ENCODE data around the gene NLGN1. TPM values are rescaled to one million over a fixed set of nuclear protein-coding genes. Genes with fewer than 3 reads are reported as not detected.

NLGN1 gene
- total and polyA plus RNA-seq, 2 experiments from 2014 or later: 14.3 to 20.1 TPM

DNA sequence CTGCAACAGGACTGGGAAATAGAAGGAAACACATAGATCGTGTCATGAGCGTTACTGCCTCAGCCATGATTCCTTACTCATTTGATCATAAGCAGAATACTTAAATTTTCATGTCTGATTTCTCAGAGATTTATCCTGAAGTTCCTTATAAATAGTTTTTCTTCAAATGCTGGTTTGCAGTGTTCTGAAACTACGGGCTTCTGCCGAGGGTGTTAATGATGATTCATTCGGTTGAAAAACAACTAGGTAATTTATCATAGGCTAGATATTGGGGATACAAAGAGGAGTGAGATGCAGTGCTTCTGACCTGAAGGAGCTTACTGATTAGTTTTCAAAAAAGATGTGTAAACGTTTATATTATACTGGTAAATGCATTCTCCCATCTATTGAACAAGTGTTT lies 428.9 kb downstream of the NLGN1 start:
- Histone ChIP-seq H3K4me1 (ENCODE audit: insufficient read depth) (peaks cover 21% of the 10 kb centered on the region), H3K79me2 (ENCODE audit: insufficient read depth) (no peaks in the 10 kb centered on the region), H3K9ac (no peak overlapping the region), H3K4me3 (no peak overlapping the region), H3K9me2 (ENCODE audit: insufficient read depth) (no peaks in the 10 kb centered on the region), H3K9me3 (ENCODE audit: low read depth) (no peaks in the 10 kb centered on the region), H3K36me3 (ENCODE audit: low read depth) (no peaks in the 10 kb centered on the region), H3K27me3 (replicated peaks; ENCODE audit: insufficient read depth) (no peaks in the 10 kb centered on the region), H3K4me2 (ENCODE audit: unreplicated experiment) (no peak overlapping the region), H3F3A (ENCODE audit: insufficient read depth) (peaks cover 5% of the 10 kb centered on the region; the same call in 1 of the 2 replicates), H3K27ac (no peak overlapping the region), H4K20me1 (ENCODE audit: insufficient read depth) (no peaks in the 10 kb centered on the region), H2AFZ (no peak overlapping the region)
- in situ Hi-C loops (cut with MboI): no loop called here
- 70 to 74% methylated on average over 6 of the region's 6 CpGs for WGBS, 2 experiments (ENCODE audit: low coverage in 1 of 2, low lambda C conversion rate in 2 of 2, missing lambda C conversion rate in 2 of 2)
- no peak for DNase-seq
- TF ChIP-seq EZH2 (IDR thresholded peaks at IDR 0.05; ENCODE audit: insufficient read depth, poor library complexity, severe bottlenecking): no peak
- TF ChIP-seq EZH2phosphoT487 (IDR thresholded peaks at IDR 0.05; ENCODE audit: insufficient read depth, low read depth): no peak

GRCh38 chr3:173826901-173827609 lies 429.5 kb downstream of the NLGN1 start:
- Histone ChIP-seq H3K9me3 (ENCODE audit: low read depth) (no peaks in the 10 kb centered on the region), H2AFZ (no peak overlapping the region), H3K9ac (no peak overlapping the region), H3K27me3 (replicated peaks; ENCODE audit: insufficient read depth) (no peaks in the 10 kb centered on the region), H3K9me2 (ENCODE audit: insufficient read depth) (no peaks in the 10 kb centered on the region), H3K4me2 (ENCODE audit: unreplicated experiment) (no peak overlapping the region), H3K36me3 (ENCODE audit: low read depth) (no peaks in the 10 kb centered on the region), H3K27ac (no peak overlapping the region), H3K4me3 (no peak overlapping the region), H4K20me1 (ENCODE audit: insufficient read depth) (no peaks in the 10 kb centered on the region), H3F3A (ENCODE audit: insufficient read depth) (peaks cover 5% of the 10 kb centered on the region; the same call in 1 of the 2 replicates), H3K4me1 (ENCODE audit: insufficient read depth) (peaks cover 21% of the 10 kb centered on the region), H3K79me2 (ENCODE audit: insufficient read depth) (no peaks in the 10 kb centered on the region)
- peak; percentile 49 for DNase-seq
- in situ Hi-C loops (cut with MboI): no loop called here
- no peak for TF ChIP-seq EZH2phosphoT487 (IDR thresholded peaks at IDR 0.05; ENCODE audit: insufficient read depth, low read depth)
- no peak for TF ChIP-seq EZH2 (IDR thresholded peaks at IDR 0.05; ENCODE audit: insufficient read depth, poor library complexity, severe bottlenecking)
- WGBS, 2 experiments (ENCODE audit: low coverage in 1 of 2, low lambda C conversion rate in 2 of 2, missing lambda C conversion rate in 2 of 2): 28 to 33% methylated on average over 2 of the region's 3 CpGs

DNA sequence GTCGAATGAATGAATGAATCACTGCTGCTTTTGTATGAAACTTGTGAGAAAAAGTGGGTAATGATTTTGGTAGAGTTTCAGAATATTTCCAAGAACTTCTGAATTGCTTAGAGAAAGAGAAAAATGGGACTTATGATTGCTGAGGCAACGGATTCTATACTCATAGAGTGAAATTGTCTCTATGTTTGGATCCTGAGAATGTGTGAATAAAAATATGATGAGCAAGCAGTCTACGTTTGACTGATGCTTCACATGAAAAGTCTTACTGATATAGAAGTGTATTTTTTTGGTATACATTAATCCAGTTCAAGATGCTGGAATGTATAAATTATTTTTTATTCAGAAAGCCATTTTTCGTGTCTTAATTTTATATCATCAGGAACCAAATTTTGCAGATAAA lies 441.1 kb downstream of the NLGN1 start:
- Histone ChIP-seq H3K9ac (no peak overlapping the region), H3K27ac (no peak overlapping the region), H3K9me3 (ENCODE audit: low read depth) (no peaks in the 10 kb centered on the region), H3K79me2 (ENCODE audit: insufficient read depth) (no peaks in the 10 kb centered on the region), H2AFZ (no peak overlapping the region), H3K36me3 (ENCODE audit: low read depth) (no peaks in the 10 kb centered on the region), H3K4me2 (ENCODE audit: unreplicated experiment) (no peak overlapping the region), H4K20me1 (ENCODE audit: insufficient read depth) (no peaks in the 10 kb centered on the region), H3K4me1 (ENCODE audit: insufficient read depth) (no peaks in the 10 kb centered on the region), H3F3A (ENCODE audit: insufficient read depth) (no peaks in the 10 kb centered on the region), H3K27me3 (replicated peaks; ENCODE audit: insufficient read depth) (no peaks in the 10 kb centered on the region), H3K9me2 (ENCODE audit: insufficient read depth) (no peaks in the 10 kb centered on the region), H3K4me3 (no peak overlapping the region)
- in situ Hi-C loops (cut with MboI): no loop called here
- WGBS, 2 experiments (ENCODE audit: low coverage in 1 of 2, low lambda C conversion rate in 2 of 2, missing lambda C conversion rate in 2 of 2): 77 to 80% methylated on average over 4 of the region's 4 CpGs
- DNase-seq: no peak
- no peak for TF ChIP-seq EZH2phosphoT487 (IDR thresholded peaks at IDR 0.05; ENCODE audit: insufficient read depth, low read depth)
- no peak for TF ChIP-seq EZH2 (IDR thresholded peaks at IDR 0.05; ENCODE audit: insufficient read depth, poor library complexity, severe bottlenecking)

DNA sequence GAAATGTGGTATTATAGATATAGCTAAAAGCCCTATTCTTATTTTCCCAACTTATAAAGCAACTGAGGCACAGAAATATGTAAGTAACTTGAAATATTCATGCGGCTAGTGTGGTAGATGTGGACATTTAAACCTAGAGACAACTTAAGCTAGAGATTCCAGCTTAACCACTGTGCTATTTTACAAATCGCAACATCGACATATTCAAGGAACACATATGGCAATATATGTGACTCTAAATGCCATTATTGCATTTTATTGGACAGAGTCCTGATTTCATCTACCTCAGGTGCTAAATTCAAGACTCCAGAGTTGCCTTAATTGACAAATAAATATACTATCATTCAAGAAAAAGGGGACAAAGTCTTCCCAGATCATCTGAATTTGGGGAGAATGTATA lies 442.3 kb downstream of the NLGN1 start:
- Histone ChIP-seq H3K9me2 (ENCODE audit: insufficient read depth) (no peaks in the 10 kb centered on the region), H3K4me2 (ENCODE audit: unreplicated experiment) (no peak overlapping the region), H3K4me1 (ENCODE audit: insufficient read depth) (no peaks in the 10 kb centered on the region), H3K4me3 (no peak overlapping the region), H3F3A (ENCODE audit: insufficient read depth) (no peaks in the 10 kb centered on the region), H3K9me3 (ENCODE audit: low read depth) (no peaks in the 10 kb centered on the region), H3K9ac (no peak overlapping the region), H3K27ac (no peak overlapping the region), H3K36me3 (ENCODE audit: low read depth) (no peaks in the 10 kb centered on the region), H2AFZ (no peak overlapping the region), H3K79me2 (ENCODE audit: insufficient read depth) (no peaks in the 10 kb centered on the region), H3K27me3 (replicated peaks; ENCODE audit: insufficient read depth) (no peaks in the 10 kb centered on the region), H4K20me1 (ENCODE audit: insufficient read depth) (no peaks in the 10 kb centered on the region)
- WGBS, 2 experiments (ENCODE audit: low coverage in 1 of 2, low lambda C conversion rate in 2 of 2, missing lambda C conversion rate in 2 of 2): 36 to 42% methylated on average over 3 of the region's 3 CpGs
- in situ Hi-C loops (cut with MboI): no loop called here
- no peak for TF ChIP-seq EZH2phosphoT487 (IDR thresholded peaks at IDR 0.05; ENCODE audit: insufficient read depth, low read depth)
- DNase-seq: no peak

Measured in GM23248 (cell line).